HG03460 (cell line): ENCODE results near the gene RC3H2.

Source experiments
- ATAC-seq: cut with Tn5 transposase; IDR thresholded peaks from one replicate; pipeline ENCODE4 v1.9.1; 2021; ENCODE audit not compliant: unreplicated experiment

RC3H2 gene, protein sequence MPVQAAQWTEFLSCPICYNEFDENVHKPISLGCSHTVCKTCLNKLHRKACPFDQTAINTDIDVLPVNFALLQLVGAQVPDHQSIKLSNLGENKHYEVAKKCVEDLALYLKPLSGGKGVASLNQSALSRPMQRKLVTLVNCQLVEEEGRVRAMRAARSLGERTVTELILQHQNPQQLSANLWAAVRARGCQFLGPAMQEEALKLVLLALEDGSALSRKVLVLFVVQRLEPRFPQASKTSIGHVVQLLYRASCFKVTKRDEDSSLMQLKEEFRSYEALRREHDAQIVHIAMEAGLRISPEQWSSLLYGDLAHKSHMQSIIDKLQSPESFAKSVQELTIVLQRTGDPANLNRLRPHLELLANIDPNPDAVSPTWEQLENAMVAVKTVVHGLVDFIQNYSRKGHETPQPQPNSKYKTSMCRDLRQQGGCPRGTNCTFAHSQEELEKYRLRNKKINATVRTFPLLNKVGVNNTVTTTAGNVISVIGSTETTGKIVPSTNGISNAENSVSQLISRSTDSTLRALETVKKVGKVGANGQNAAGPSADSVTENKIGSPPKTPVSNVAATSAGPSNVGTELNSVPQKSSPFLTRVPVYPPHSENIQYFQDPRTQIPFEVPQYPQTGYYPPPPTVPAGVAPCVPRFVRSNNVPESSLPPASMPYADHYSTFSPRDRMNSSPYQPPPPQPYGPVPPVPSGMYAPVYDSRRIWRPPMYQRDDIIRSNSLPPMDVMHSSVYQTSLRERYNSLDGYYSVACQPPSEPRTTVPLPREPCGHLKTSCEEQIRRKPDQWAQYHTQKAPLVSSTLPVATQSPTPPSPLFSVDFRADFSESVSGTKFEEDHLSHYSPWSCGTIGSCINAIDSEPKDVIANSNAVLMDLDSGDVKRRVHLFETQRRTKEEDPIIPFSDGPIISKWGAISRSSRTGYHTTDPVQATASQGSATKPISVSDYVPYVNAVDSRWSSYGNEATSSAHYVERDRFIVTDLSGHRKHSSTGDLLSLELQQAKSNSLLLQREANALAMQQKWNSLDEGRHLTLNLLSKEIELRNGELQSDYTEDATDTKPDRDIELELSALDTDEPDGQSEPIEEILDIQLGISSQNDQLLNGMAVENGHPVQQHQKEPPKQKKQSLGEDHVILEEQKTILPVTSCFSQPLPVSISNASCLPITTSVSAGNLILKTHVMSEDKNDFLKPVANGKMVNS

GRCh38 chr9:122904823-122905710, at the start of gene RC3H2:
TSS of gene RC3H2 (minus strand) at chr9:122905359. CDS start at chr9:122897509, 7,850 bp downstream.
- peak; percentile 81 for ATAC-seq

DNA sequence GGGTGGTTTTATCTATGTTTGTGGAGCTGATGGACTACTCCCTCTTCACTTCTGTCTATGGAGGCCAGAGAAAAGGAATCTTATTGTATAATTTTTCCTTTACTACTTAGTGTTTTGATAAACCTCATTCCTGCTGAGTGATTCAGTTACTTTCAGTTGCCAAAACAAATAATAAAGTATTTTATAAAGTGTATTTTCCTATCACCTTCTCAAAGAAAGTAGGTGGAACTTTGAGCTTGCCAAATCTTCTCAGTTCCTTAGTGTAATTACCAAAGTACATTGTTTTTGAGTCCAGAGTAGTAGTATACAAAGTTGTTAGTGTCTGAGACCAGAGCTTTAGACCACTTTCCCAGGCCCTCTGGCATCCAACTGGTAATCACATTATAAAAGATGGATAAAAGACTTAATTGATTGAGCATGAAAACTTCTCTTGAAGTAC, 49.1 kb upstream of the RC3H2 start:
- no peak for ATAC-seq

DNA sequence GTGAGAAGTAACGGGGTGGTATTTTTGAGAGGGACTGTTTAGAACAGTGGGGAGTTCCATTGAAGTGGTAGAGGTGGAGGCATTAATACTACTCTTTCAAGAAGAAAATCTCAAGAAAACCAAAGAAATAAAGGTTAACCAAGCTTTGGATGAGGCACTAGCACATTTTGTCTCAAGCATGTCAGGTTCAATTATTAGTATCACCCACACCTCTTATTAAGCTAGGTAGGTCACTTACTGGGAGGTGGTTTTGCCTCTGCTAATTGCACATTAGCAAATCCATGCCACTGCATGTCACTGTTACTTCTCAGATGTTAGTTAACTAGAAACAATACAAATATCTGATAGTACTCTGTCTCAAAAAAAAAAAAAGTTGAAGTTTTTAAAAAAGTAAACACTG, 45.9 kb upstream of the RC3H2 start:
- ATAC-seq = no peak

DNA sequence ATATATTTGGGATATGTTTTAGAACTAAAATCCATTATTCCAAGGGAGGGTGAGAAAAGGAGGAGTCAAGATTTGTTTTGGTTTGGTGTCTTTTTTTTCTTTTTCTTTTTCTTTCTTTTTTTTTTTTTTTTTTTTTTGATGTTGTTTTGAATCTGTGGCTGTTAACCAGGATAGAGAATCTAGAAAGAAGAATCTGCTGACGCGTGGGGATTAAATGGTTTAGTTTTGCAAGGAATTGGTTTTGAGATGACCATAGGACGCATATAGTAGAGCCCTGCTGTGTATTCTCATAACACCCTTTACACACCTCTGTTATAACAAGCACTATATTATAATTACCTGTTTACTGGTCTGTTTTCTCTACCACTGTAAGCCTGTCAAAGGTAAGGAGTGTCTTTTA, 45.1 kb upstream of the RC3H2 start:
- no peak for ATAC-seq

DNA sequence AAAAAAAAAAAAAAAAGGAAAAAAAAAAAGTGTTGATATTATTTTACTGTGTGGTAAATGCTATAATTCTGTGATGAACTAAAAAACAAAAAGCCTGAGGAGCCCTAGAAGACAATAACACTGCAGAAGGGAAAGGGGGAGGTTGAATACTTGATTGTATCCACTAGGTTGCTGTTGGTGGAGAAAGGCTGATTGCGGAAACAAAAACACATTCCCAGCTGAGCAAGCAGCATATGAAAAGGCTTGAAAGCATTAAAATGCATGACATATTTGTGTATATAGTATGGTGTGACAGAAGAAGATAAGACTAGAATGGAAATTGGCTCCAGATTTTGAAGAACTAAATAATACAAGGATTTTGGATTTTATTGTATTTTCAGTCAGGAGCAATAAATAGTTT, 44.5 kb upstream of the RC3H2 start:
- ATAC-seq = no peak

- ATAC-seq = no peak
These were observed 43.2 kb upstream of the RC3H2 start for GRCh38 chr9:122948313-122948712.

GRCh38 chr9:122946461-122947005, 41.4 kb upstream of the RC3H2 start:
- ATAC-seq = no peak

DNA sequence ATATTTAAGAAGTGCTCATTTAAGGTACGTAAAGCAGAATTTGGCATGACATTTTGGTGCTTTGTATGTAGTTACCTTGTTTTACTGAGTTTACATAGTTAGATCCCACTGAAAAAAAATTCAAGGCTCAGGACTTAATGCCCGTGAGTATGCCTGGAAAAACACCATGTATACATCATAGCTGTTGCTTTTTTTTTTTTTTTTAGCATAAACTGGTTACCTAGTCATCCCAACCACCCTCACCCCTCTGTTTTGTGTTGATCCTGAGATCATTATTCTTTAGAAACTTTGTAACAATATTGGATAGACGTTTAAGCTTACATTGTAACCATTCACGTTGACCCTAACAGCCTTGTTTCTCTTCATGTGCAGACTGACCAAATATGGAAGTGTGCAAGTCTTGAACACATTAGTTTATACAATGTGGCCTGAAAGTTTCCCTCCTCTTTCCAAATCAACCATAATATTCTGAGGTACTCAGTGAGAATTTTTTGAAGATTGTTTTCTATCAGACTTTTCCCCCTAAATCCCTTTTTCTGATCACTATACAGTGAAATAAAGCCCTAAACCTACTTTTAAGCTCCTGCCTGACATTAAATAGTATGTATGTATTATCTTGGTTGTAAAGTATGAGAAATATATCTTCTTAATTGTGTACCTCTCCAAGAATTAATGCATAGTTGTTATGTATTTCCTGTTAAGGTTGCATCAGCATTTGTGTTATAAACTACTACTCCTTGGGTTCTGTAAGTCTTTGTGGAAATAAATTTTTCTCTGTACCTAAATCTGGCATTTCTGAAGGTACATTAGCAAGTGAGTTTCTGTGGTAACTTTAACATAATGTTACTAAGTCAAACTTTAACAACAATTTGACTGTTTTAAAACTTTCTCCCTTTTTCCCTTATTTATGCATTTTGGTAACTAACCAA, 40.1 kb upstream of the RC3H2 start:
- no peak for ATAC-seq

GRCh38 chr9:122941582-122942234, 36.5 kb upstream of the RC3H2 start:
- ATAC-seq = no peak

DNA sequence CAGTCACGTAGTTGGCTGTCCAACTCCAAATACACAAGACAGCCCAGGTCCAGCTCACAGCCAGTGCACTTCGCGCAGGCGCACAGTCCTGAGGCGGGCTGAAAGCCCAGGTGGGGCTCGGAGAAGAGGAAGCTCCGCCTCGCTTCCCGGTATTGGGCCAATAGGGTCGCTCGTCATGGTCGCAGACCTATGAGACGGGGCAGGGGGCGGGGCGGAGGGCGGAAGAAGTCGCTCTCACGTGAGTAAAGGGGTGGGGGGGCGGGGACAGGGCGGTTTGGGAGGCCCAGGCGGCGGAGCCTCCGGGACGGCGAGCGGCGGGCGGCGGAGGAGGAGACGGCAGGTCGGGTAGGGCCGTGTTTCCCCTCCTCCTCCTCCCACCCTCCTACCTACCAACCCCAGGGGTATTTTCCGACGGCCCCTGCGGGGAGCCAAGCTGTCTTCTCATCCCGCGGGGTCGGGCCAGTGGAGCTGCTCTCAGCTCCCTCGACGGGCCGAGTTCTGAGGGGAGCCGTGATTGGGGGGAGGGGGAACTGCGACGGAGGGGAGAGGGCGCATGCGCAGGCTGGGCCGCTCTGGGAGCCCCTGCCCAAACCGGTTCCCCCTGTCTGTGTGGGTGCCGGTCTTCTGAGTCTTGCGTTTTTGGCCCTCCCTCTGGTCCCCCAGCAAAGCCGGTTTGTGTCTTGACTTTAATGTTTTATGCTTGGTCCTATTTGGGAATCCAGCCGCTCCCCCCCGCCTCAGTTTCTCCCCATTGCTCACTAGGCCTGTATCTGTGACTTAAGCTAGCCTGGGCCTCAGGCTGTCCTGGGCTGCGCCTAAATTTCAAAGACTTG, 35.8 kb upstream of the RC3H2 start, which contains the start of gene RABGAP1:
Gene RABGAP1 (plus strand): TSS at position 272 of the 833 bp plus-strand sequence. CDS start 16,040 bp downstream, outside the sequence.
- ATAC-seq = peak; percentile 97

GRCh38 chr9:122940454-122940748, 35.2 kb upstream of the RC3H2 start:
- no peak for ATAC-seq

- no peak for ATAC-seq
These were observed 34.4 kb upstream of the RC3H2 start for GRCh38 chr9:122939601-122940000.

- ATAC-seq = no peak
These were observed 31.7 kb upstream of the RC3H2 start for GRCh38 chr9:122936883-122937282.

- ATAC-seq = no peak
These were observed 31.3 kb upstream of the RC3H2 start for GRCh38 chr9:122936464-122936863.

DNA sequence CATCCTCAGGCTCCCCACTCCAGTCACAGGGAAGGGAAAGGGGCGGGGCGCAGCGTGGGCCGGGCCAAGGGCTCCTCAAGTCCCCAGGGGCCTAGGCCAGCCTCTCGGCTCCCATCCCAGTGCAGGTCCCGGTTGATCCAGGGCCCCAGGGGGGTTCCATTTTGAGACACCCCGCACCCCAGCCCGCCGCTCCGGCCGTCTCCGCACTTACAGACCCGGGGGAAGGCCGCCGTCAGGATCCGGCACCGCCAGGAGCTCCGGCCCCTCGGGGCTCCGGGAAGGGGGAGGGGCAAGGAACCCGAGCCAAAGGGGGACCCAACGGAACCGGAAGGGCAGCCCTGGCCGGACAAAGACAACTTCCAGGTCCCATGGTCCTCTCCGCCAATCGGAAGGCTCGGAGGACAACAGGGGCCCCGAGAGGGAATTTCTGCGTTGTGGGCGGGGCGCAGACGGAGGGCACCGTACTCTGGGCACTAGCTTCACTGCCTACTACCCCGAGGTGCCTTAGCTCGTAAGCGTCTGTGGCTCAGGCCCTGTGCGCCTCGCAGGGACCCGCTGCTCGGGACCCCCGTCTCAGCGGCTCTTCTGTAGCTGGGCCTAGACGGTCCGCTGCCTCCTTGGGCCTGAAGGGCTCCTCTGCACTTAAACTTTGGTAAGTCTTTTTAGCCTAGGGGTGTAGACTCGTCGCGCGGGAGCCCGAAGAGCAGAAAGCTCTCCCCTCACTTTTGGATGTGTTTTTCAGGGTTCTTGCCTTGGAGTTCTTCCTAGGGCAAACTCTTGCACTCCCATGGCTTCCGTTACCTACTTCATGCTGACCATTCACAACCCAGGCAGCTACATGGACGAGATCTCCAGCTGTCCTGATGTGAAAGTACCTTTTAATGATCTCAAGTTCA, 26.3 kb upstream of the RC3H2 start, which contains the start of gene ZBTB26:
Gene ZBTB26 (minus strand): TSS at position 287 of the 896 bp plus-strand sequence. CDS start 11,578 bp downstream, outside the sequence.
- ATAC-seq = peak; percentile 98

DNA sequence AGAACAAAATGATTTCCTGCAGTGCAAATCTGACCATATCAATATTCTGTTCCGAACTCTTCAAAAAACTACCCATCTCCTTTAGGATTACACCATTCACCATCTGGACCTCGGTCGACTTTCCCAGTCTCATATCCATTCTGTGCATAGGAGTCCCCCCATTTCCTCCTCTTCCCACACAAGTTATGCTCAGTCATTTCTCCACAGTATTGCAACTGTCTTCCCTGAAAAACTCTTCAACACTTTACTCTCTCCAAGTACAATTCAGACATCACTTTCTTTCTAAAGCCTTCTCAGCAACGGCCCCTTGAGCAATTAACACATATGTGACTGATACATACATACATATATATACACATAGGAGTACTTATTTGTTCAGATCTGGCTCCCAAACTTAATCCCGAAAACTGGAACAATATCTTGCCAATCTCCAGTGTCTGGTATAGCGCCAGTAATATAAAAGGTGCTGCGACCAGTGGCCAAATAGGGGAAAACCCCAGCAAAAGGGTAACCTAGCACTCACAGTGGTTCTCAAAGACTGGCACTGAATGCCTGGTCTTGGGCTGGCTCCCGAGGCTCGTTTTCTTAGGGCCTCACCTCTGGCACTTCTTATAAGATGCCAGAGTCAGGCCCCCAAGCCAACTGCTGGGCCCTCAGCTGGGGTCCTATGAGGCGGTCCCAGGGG, 25.5 kb upstream of the RC3H2 start:
- peak; percentile 14 for ATAC-seq
